Thoracic aorta (tissue), 2 donors: ENCODE results near the gene CTDSP1. TPM values are rescaled to one million over a fixed set of nuclear protein-coding genes. Genes with fewer than 3 reads are reported as not detected.

Experiments used
- ATAC-seq: fragments of 150-250 bp; one replicate; pipeline ENCODE4 v1.8.0; 2017; ENCODE audit warnings: low read depth; ENCODE audit not compliant: insufficient number of reproducible peaks, low FRiP score
- DNase-seq: peaks from one replicate; pipeline ENCODE4 v3.0.0-alpha.2; 2020; ENCODE audit warnings: low spot score
- H3K27ac ChIP-seq, 2 donors: fragments of 200-600 bp; sonication (generic); 1 replicate in 1 of 2; 2 replicates in 1 of 2; pipeline ENCODE4 v1.5.1; 2016; ENCODE audit warnings: mild to moderate bottlenecking in 2 of 2, moderate library complexity in 2 of 2
- H3K27me3 ChIP-seq: fragments of 200-600 bp; sonication (generic); replicated peaks from 2 replicates; pipeline ENCODE4 v1.6.0; 2016; ENCODE audit warnings: mild to moderate bottlenecking; ENCODE audit not compliant: insufficient read depth
- H3K36me3 ChIP-seq: fragments of 200-600 bp; sonication (generic); one replicate; pipeline ENCODE4 v1.5.1; 2016
- H3K4me1 ChIP-seq, 2 donors: fragments of 200-600 bp; sonication (generic); 1 replicate in 1 of 2; 2 replicates in 1 of 2; pipeline versions ENCODE4 v1.5.1 to v1.6.0; 2016; ENCODE audit warnings: low read depth in 2 of 2, mild to moderate bottlenecking in 1 of 2; ENCODE audit not compliant: control insufficient read depth in 1 of 2
- H3K4me3 ChIP-seq: fragments of 200-600 bp; sonication (generic); 2 replicates; pipeline ENCODE4 v1.5.1; 2016; ENCODE audit warnings: mild to moderate bottlenecking
- H3K9me3 ChIP-seq: fragments of 200-600 bp; sonication (generic); 2 replicates; pipeline ENCODE4 v1.5.1; 2016
- total RNA-seq, 2 donors: library from RNA; depleted of rRNA; stranded (reverse); fragments of >200 nt; gene quantifications; one replicate each; pipeline versions ENCODE4 v1.1.0 to v1.2.3, GENCODE V29; 2016
- TF ChIP-seq, protein P1 (sequence below): fragments of 200-600 bp; sonication (generic); IDR thresholded peaks from one replicate; pipeline ENCODE4 v1.5.1; 2019; ENCODE audit warnings: antibody characterized with exemption

Gene CTDSP1
- total RNA-seq, 2 donors from 2014 or later, result 141 to 182 TPM

DNA sequence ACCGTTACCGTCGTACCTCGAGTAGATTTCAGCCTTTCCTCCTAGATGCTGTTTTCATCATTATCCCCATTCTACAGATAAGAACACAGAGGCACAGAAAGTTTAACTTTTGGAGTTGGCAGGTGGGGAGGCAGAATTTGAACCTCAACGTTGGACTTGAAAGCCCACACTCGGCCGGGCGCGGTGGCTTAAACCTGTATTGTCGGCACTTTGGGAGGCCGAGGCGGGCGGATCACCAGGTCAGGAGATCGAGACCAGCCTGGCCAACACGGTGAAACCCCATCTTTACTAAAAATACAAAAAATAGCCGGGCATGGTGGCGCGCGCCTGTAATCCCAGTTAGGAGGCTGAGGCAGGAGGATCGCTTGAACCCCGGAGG is 31.5 kb upstream of the CTDSP1 start:
- no peaks in the 10 kb centered on the region for H3K36me3 ChIP-seq
- DNase-seq (no peak), ATAC-seq (no peak)
- peak overlapping the region; percentile 80 for H3K4me3 ChIP-seq
- peak overlapping the region; percentile 92 to 95 for H3K27ac ChIP-seq
- TF ChIP-seq, protein P1, sequence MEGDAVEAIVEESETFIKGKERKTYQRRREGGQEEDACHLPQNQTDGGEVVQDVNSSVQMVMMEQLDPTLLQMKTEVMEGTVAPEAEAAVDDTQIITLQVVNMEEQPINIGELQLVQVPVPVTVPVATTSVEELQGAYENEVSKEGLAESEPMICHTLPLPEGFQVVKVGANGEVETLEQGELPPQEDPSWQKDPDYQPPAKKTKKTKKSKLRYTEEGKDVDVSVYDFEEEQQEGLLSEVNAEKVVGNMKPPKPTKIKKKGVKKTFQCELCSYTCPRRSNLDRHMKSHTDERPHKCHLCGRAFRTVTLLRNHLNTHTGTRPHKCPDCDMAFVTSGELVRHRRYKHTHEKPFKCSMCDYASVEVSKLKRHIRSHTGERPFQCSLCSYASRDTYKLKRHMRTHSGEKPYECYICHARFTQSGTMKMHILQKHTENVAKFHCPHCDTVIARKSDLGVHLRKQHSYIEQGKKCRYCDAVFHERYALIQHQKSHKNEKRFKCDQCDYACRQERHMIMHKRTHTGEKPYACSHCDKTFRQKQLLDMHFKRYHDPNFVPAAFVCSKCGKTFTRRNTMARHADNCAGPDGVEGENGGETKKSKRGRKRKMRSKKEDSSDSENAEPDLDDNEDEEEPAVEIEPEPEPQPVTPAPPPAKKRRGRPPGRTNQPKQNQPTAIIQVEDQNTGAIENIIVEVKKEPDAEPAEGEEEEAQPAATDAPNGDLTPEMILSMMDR, result no peak
- H3K9me3 ChIP-seq, result no peaks in the 10 kb centered on the region
- H3K27me3 ChIP-seq, result no peaks in the 10 kb centered on the region
- H3K4me1 ChIP-seq, result peaks cover 0 to 20% of the 10 kb centered on the region in 2 donors

DNA sequence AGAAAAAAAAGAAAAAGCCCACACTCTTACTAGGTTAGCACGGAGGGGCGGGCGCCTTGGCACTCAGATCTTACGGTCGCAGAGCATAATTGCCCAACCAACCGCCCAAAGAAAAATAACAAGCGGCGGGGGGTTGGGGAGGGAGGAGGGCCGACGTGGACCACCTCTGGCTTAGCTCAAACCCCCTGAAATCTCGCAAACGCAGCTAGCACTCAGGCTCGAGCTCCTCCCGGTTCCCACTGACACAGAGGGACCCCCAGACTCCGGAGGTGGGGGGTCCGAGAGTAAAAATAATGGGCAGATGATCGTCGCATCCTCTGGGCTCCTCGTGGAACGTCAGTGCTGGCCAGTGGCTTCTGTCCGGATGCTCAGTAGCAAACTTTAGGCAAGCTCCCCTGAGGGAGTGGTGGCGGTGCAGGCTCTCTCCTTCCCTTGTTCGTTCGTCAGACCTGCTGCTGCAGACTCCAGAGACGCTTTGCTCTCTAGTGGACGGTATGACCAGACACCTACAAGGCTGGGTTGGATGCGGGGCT is 31.0 kb upstream of the CTDSP1 start:
- H3K9me3 ChIP-seq, result no peaks in the 10 kb centered on the region
- no peak for DNase-seq
- no peak for ATAC-seq
- peaks cover 0 to 20% of the 10 kb centered on the region in 2 donors for H3K4me1 ChIP-seq
- H3K27ac ChIP-seq, result peak overlapping the region; percentile 92 to 95
- TF ChIP-seq, protein P1, result no peak
- H3K27me3 ChIP-seq, result no peaks in the 10 kb centered on the region
- peak overlapping the region; percentile 80 for H3K4me3 ChIP-seq
- H3K36me3 ChIP-seq, result no peaks in the 10 kb centered on the region

DNA sequence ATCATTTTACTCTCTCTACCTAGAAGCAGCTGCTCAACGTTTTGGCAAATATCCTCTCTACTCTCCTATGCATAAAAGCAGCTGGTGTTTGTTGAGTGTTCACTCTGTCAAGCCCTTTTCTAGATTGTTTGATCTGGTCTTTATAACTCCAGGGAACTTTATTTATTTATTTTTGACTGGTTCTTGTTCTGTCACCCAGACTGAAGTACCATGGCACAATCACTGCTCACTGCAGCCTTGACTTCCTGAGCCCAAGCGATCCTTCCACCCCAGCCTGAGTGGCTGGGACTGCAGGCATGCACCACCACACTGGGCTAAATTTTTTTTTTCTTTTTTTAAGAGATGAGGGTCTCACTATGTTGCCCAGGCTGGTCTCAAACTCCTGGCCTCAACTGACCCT is 30.3 kb upstream of the CTDSP1 start:
- H3K27me3 ChIP-seq, result no peaks in the 10 kb centered on the region
- H3K27ac ChIP-seq, result peak overlapping the region; percentile 92 to 95
- H3K9me3 ChIP-seq, result no peaks in the 10 kb centered on the region
- no peaks in the 10 kb centered on the region for H3K36me3 ChIP-seq
- no peak overlapping the region for H3K4me3 ChIP-seq
- DNase-seq (no peak), ATAC-seq (no peak)
- H3K4me1 ChIP-seq, result peaks cover 0 to 20% of the 10 kb centered on the region in 2 donors
- TF ChIP-seq, protein P1, result no peak

DNA sequence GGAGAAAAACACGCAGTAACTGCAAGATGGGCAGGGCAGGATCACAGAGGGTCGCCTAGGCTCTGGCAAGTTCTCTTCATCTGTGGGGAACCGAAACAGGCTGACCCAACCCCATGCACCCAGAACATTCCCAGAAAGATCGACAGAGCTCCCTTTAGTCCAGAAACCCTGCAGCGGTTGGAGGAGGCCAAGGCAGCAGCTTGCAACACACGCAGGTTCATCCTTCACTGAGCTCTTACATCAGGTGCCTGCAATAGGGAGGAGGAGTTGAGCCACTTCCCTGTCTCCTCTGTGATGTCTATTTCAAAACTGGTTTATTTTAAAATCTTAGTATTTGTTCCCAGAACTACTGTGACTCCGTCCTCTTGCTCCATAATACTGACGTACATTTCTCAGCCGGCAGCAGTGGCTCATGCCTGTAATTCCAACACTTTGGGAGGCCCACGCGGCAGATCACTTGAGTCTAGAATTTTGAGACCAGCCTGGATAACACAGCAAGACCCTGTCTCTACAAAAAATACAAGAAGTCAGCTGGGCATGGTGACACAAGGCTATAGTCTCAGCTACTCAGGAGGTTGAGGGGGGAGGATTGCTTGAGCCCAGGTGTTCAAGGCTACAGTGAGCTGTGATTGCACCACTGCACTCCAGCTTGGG is 29.1 kb upstream of the CTDSP1 start:
- DNase-seq (no peak), ATAC-seq (peak; percentile 63)
- no peaks in the 10 kb centered on the region for H3K9me3 ChIP-seq
- H3K36me3 ChIP-seq, result no peaks in the 10 kb centered on the region
- no peak overlapping the region for H3K4me3 ChIP-seq
- H3K27me3 ChIP-seq, result no peaks in the 10 kb centered on the region
- H3K4me1 ChIP-seq, result peaks cover 0 to 20% of the 10 kb centered on the region in 2 donors
- TF ChIP-seq, protein P1, result no peak
- H3K27ac ChIP-seq, result peak overlapping the region; percentile 63 to 92

DNA sequence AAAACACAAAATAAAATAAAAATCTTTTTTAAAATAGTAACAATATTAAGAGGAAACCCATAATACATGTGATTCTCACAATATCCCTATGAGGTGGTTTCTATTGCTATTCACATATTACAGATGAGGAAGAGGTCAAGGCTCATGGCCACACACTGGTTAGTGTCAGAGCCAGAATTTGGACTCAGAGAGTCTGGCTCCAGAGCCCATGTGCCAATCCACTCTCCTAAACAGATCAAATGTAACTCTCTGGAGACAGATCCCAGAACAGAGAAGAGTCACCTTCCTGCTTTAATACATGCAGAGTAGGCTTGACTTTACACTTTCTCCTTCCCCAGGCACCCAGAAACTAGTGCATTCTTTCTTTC is 27.7 kb upstream of the CTDSP1 start:
- Histone ChIP-seq H3K9me3 (no peaks in the 10 kb centered on the region), H3K27me3 (no peaks in the 10 kb centered on the region), H3K27ac (no peak overlapping the region), H3K36me3 (no peaks in the 10 kb centered on the region), H3K4me1 (peaks cover 0 to 20% of the 10 kb centered on the region in 2 donors), H3K4me3 (no peak overlapping the region)
- DNase-seq (no peak), ATAC-seq (no peak)
- TF ChIP-seq, protein P1, result no peak
